NCI-H2081 treated with DMSO at 0.1 percent for 48 hours (cell line): Measurements from ENCODE around the gene FCRL3.
"Not testable (repeated sequence)": the region's sequence is repeated elsewhere in the genome, so short reads cannot be mapped to it uniquely, and the experiment has no call there.

ENCODE experiments used
- DNase-seq: peaks from one replicate; lab custom pipeline; 2025; lab: John Stamatoyannopoulos, UW

The FCRL3 gene, protein sequence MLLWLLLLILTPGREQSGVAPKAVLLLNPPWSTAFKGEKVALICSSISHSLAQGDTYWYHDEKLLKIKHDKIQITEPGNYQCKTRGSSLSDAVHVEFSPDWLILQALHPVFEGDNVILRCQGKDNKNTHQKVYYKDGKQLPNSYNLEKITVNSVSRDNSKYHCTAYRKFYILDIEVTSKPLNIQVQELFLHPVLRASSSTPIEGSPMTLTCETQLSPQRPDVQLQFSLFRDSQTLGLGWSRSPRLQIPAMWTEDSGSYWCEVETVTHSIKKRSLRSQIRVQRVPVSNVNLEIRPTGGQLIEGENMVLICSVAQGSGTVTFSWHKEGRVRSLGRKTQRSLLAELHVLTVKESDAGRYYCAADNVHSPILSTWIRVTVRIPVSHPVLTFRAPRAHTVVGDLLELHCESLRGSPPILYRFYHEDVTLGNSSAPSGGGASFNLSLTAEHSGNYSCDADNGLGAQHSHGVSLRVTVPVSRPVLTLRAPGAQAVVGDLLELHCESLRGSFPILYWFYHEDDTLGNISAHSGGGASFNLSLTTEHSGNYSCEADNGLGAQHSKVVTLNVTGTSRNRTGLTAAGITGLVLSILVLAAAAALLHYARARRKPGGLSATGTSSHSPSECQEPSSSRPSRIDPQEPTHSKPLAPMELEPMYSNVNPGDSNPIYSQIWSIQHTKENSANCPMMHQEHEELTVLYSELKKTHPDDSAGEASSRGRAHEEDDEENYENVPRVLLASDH

DNA sequence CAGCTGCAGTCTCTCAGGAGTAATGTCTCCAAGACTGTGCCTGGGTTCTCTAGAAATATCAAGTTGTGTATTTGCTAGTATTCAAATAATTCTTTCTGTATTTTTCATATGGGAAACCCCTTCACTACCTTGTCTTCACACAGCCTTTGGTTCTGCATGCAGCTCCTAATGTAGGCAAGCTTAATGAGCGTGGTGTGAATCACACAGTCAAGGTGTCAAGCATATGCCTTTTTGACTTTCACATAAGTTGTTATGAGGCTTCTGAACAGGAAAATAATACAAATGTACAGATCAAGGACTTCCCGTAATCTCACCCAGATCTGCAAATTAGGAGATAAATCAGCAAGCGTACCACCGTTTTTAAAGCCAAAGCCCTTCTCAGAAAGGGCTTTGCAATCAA lies at the start of gene FCRL3:
TSS of gene FCRL3 (minus strand) at position 38 of the 400 bp plus-strand sequence. CDS start 280 bp downstream, outside the sequence.
- no peak for DNase-seq

GRCh38 chr1:157748262-157748817 lies 47.8 kb upstream of the FCRL3 start:
- DNase-seq, result no peak

- no peak for DNase-seq
These were observed 38.8 kb upstream of the FCRL3 start for GRCh38 chr1:157739229-157739901.

DNA sequence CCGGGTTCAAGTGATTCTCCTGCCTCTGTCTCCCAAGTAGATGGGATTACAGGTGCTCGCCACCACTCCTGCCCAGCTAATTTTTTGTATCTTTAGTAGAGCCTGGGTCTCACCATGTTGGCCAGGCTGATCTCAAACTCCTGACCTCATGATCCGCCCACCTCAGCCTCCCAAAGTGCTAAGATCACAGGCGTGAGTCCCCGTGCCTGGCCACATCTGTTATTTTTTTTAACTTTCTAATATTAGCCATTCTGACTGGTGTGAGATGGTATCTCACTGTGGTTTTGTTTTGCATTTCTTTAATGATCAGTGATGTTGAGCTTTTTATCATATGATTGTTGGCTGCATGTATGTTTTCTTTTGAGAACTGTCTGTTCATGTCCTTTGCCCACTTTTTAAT lies 35.4 kb upstream of the FCRL3 start:
- DNase-seq, result not testable (repeated sequence)

GRCh38 chr1:157734321-157734720 lies 33.8 kb upstream of the FCRL3 start:
- DNase-seq, result no peak

- DNase-seq, result no peak
These were observed 32.2 kb upstream of the FCRL3 start for GRCh38 chr1:157732755-157733154.

GRCh38 chr1:157725221-157725577 lies 24.6 kb upstream of the FCRL3 start:
- DNase-seq, result no peak

DNA sequence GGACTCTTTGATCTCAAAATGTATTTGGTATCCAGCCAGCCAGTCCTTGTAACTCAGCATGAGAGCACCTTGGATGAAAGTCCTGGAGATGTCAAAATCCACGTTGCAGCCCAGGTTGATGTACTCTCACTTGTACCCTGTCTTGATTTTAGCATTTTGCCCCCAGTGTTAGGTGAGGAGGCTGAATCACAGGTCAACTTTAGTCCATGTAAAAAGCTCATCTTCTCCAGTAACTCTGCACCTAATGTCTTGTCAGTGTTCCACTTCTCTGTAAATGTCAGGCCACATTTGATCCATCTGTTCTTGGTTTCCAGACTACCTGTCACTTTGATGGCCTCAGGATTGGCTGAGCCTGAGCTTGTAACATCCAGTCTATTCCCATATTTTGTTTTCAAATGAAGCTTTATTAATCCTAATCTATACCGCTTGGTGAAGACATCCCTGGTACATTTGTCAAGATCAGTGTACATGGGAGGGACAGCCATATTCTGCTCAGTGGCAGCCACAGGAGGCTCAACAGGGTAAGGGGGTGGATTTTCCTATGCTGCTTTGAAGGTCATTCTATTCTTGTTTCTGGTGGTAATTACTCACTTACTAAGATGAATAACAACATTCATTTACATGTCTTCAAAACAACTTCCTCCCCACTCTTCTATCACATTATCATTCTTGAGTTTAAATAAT lies 24.1 kb upstream of the FCRL3 start:
- DNase-seq, result no peak

DNA sequence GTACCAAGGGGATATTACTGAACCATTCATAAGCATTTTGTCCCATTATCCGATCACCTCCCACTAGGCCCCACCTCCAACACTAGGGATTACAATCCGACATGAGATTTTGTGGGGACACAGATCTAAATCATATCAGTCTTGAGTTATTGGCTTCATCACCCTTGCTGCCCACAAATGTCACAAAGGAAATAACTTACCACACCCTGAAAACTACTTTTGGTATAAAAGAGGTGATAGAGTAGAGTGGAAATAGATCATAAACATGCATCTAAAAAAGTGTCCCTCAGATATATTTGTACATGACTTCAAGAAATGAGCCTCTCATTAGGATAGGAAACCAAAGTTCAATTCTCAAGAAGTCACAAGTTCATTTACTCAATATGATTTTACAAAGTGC lies 22.6 kb upstream of the FCRL3 start:
- no peak for DNase-seq

GRCh38 chr1:157721985-157722384 lies 21.4 kb upstream of the FCRL3 start:
- no peak for DNase-seq

DNA sequence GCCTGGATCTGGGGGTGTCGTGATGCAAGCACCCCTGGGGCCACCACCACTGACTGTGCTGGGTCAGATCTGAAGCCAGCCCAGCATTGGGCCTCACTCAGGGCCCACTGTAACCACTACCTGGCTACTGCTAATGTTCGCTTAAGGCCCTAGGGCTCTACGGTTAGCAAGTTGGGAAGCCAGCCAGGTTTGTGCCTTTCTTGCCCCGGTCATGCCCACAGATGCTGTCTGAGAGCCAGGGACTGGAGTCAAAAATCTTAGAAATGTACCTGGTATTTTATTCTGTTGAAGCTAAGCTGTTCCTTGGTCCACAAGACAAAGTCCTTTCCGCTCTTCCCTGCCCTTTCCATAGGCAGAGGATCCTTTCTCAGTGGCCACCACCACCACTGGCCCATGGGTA lies 15.2 kb upstream of the FCRL3 start:
- no peak for DNase-seq

GRCh38 chr1:157711802-157712201 lies 11.2 kb upstream of the FCRL3 start:
- no peak for DNase-seq

- DNase-seq, result no peak
These were observed 4.3 kb upstream of the FCRL3 start for GRCh38 chr1:157704878-157705277.

DNA sequence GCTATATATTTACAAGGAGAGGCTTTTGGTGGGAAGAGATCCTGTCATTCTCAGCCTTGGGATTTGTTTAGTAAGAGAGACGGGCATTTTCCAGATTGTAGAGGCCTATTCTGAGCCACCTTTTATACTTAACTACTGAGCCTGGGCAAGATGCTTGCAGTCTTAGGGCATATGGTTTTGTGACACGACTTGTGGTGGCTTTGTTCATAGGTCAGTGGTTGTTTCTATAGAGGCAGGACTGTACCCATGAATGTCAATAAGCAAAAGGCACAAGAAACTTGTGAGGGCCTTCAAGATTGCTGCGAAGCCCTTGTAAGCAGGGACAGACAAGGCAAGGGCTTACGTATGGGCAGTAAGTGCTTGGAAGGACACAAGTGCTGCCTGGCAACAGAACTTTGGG lies 3.4 kb upstream of the FCRL3 start:
- no peak for DNase-seq

DNA sequence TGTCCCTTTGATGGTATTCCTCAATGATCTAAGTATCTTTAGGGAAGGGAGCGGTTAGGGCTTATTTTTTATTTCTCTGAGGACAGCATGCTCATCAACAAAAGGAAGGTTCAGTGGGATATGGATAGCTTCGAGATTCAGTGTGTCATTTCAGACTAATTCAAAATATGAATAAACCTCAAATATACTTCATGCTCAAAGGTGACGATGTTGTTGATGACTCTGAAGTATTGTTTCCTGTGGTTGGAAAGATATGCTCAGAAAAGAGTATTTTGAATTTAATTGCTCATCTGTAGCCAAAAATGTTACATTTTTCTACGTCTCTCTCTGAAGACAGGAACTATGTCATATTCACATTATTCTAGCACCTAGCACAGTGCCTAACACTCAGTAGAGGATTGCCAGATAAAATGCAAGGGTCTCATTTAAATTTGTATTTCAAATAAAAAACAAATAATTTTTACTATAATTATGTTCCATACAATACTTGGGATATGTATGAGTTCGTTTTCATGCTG lies 1.8 kb upstream of the FCRL3 start:
- DNase-seq, result no peak

DNA sequence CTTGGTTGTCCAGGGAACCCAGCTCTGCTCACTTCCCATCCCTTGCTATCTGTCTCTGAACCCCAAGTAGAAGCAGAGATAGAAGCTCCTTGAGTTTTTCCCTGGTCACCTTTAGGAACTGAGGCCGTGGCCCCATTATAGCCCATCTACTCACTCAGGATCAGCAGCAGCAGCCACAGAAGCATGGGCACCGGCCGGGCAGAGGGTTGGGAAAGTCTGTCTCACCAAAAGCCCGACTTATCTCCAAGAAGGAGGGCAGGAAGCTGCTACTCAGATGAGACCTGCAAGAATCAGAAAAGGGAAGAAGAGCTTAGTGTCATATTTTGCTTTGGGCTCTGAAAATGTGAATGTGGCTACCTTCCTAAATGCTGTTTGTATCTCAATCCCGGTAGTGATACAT lies 264 bp downstream of the FCRL3 start:
- DNase-seq, result no peak

GRCh38 chr1:157697781-157698569 lies 2.6 kb downstream of the FCRL3 start:
- no peak for DNase-seq

GRCh38 chr1:157696966-157697628 lies 3.5 kb downstream of the FCRL3 start:
- no peak for DNase-seq

DNA sequence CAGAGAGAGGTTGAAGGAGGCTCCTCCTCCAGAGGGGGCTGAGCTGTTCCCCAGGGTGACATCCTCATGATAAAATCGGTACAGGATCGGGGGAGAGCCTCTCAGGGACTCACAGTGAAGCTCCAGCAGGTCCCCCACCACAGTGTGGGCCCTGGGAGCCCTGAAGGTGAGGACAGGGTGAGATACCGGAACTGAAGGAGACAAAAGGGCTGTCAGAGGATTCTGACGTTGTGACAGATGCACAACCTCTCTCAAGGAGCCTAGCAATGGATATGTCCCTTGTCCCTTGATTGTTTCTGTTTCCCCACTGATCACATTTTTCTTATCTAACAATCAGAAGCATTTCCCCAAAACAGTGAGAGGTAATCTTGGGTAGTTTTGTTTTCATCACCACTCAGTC lies 5.2 kb downstream of the FCRL3 start:
- DNase-seq, result no peak

DNA sequence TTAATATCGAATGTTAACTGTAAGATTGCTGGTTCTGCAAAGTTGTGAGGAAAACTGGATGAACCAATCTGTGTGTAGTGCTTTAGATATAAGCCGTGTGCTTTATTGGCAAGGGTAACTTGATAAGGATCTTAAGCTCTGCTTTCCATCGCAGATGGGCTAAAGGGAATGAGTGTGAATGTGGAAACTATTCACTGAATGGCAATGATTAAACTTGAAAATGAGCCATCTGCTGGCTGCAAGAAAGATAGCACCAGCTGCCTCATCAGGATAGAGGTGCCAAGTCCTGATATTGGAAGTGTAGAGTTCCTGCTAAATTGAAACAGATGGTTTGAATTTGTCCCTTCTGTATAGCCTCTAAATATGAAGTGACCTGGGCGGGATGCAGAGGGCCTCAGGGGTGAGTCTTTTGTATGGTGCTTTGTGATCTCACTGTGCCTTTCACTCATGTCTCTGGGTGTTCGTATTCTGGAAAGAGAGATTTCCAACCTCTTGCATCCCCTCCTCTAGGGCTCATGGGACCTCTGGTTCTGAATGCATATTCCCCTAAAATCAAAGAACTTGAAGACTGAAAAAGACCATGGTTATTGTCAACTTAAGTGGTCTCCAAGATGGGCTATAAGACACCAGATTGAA lies 9.2 kb downstream of the FCRL3 start:
- DNase-seq, result no peak
